Neural cell (in vitro differentiated cells): Measurements from ENCODE around the gene SUMO2.

Source experiments
- CTCF ChIP-seq: fragments of 450-650 bp; IDR thresholded peaks from 2 replicates; pipeline ENCODE4 v1.5.1; 2014; ENCODE audit warnings: antibody characterized with exemption, mild to moderate bottlenecking, moderate library complexity; ENCODE audit not compliant: poor library complexity, severe bottlenecking
- EP300 ChIP-seq: fragments of 450-650 bp; conservative IDR thresholded peaks from 2 replicates; pipeline ENCODE4 v1.6.1; 2014; ENCODE audit warnings: antibody characterized with exemption, mild to moderate bottlenecking, moderate library complexity; ENCODE audit not compliant: poor library complexity, severe bottlenecking
- EZH2 ChIP-seq: fragments of 200-600, 300-800 bp; shearing (Covaris generic), sonication (generic); IDR thresholded peaks from 2 replicates; pipeline ENCODE4 v1.6.1; 2014; ENCODE audit warnings: antibody characterized with exemption, low read length, borderline replicate concordance, mild to moderate bottlenecking; ENCODE audit not compliant: insufficient read depth, poor library complexity, severe bottlenecking
- MXI1 ChIP-seq: fragments of 450-650 bp; conservative IDR thresholded peaks from 2 replicates; pipeline ENCODE4 v1.6.1; 2014; ENCODE audit warnings: antibody characterized with exemption, mild to moderate bottlenecking; ENCODE audit not compliant: poor library complexity, severe bottlenecking
- POLR2AphosphoS5 ChIP-seq: IDR thresholded peaks from 2 replicates; pipeline ENCODE4 v1.6.1; 2012
- RAD21 ChIP-seq: fragments of 450-650 bp; conservative IDR thresholded peaks from 2 replicates; pipeline ENCODE4 v1.6.1; 2014; ENCODE audit warnings: antibody characterized with exemption, mild to moderate bottlenecking, moderate library complexity
- REST ChIP-seq: IDR thresholded peaks from 2 replicates; pipeline ENCODE4 v1.6.1; 2012; ENCODE audit warnings: borderline replicate concordance

GRCh38 chr17:75130632-75131277, 52.0 kb downstream of the SUMO2 start:
- no peak for TF ChIP-seq EP300
- peak; percentile 68 for TF ChIP-seq CTCF
- TF ChIP-seq REST = no peak
- TF ChIP-seq EZH2 = no peak
- peak; percentile 33 for TF ChIP-seq RAD21
- TF ChIP-seq POLR2AphosphoS5 = no peak
- no peak for TF ChIP-seq MXI1
